ENCODE results near the gene MUC5B. TPM values are rescaled to one million over a fixed set of nuclear protein-coding genes. Genes with fewer than 3 reads are reported as not detected.

The MUC5B gene
- total and polyA plus RNA-seq, 2 of the 13 experiments (the other 11 are each of a cell fraction or from before 2014, with no cell fraction given): 0.01 TPM; not detected in 1

DNA sequence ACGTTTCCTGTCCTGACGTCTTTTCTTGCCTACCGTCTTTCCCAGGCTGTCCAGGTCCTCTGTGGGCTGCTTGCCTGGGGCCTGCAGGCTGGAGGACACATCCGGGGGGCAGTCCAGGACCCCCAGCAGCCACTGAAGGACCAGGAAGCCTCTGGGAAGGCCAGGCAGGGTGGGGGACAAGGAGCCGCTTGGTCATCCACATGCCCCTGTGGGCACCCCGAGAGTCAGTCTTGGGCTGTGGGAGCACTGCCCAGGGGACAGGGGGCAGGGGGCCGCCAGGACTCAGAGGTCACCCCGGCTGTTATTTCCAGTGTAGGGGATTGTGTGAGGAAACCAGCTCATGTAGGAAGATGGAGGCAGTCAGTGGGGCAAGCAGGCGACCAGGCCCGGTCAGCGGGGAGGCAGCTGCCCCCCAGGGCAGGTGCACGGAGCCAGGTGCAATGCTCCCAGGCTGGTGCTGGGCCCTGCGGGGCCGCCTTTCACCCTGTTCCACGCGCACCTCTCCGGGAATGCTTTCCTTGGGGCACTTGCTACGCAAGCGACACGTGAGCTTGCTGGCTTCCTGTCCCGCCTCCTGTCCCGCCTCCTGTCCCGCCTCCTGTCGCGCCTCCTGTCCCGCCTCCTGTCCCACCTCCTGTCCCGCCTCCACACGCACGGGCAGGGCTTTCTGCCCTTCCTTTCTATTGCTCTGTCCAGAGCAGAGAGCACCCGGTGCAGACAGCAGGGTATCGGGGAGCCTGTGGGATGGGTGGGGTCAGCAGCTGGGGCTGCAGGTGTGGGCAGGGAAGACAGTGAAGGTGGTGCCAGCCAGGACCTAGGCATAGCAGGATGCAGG is 39.5 kb downstream of the MUC5B start (continued):
- TF ChIP-seq HIVEP1 (CRISPR knock-in tag; IDR thresholded peaks at IDR 0.05) (peak; percentile 1; the same call in 1 of the 2 replicates), CHD4 (IDR thresholded peaks at IDR 0.05; ENCODE audit: borderline replicate concordance, low read length) (no peak), ETV6 (CRISPR knock-in tag; conservative IDR thresholded peaks at IDR 0.05) (0 out of 2 replicates have a peak, but pooled peaks have one; percentile 25), THAP9 (CRISPR knock-in tag; IDR thresholded peaks at IDR 0.05; ENCODE audit: borderline replicate concordance) (peak; percentile 82), ZSCAN9 (CRISPR knock-in tag; IDR thresholded peaks at IDR 0.05; ENCODE audit: borderline replicate concordance) (no peak; the same call in 1 of the 2 replicates), CHD2 (IDR thresholded peaks at IDR 0.05; ENCODE audit: low read depth, low read length) (0 out of 2 replicates have a peak, but pooled peaks have one; percentile 17), POLR2AphosphoS5 (IDR thresholded peaks at IDR 0.05; ENCODE audit: low read depth, low read length) (peak; percentile 85), ZNF333 (CRISPR knock-in tag; IDR thresholded peaks at IDR 0.05; ENCODE audit: borderline replicate concordance) (peak; percentile 95; the same call in 1 of the 2 replicates), ZNF276 (CRISPR knock-in tag; IDR thresholded peaks at IDR 0.05; ENCODE audit: low read depth) (no peak), POGK (CRISPR knock-in tag; conservative IDR thresholded peaks at IDR 0.05) (0 out of 2 replicates have a peak, but pooled peaks have one; percentile 45), NRL (CRISPR knock-in tag; IDR thresholded peaks at IDR 0.05; ENCODE audit: borderline replicate concordance) (0 out of 2 replicates have a peak, but pooled peaks have one; percentile 33), NR2F1 (CRISPR knock-in tag; IDR thresholded peaks at IDR 0.05) (no peak), ZSCAN25 (CRISPR knock-in tag; IDR thresholded peaks at IDR 0.05) (peak; percentile 35; the same call in 1 of the 2 replicates), ZMYM4 (CRISPR knock-in tag; IDR thresholded peaks at IDR 0.05) (peak; percentile 47), NAIF1 (CRISPR knock-in tag; IDR thresholded peaks at IDR 0.05; ENCODE audit: borderline replicate concordance) (peak; percentile 72; the same call in 1 of the 2 replicates), ZUFSP (CRISPR knock-in tag; IDR thresholded peaks at IDR 0.05; ENCODE audit: borderline replicate concordance) (no peak), FOXK1 (CRISPR knock-in tag; IDR thresholded peaks at IDR 0.05; ENCODE audit: borderline replicate concordance, low read depth) (peak; percentile 37; the same call in 1 of the 2 replicates), RXRA (CRISPR knock-in tag; IDR thresholded peaks at IDR 0.05) (peak; percentile 21; the same call in 1 of the 2 replicates), POLR2A (IDR thresholded peaks at IDR 0.05; ENCODE audit: insufficient read depth in 1 of 2, low read depth in 2 of 2, low read length in 2 of 2) (peak; percentile 81 to 96), CBX5 (CRISPR knock-in tag; IDR thresholded peaks at IDR 0.05; ENCODE audit: borderline replicate concordance) (peak; percentile 67; the same call in 1 of the 2 replicates)

All from HepG2 (cell line).